Neural progenitor cell (in vitro differentiated cells): Measurements from ENCODE around the gene PARVG. TPM values are rescaled to one million over a fixed set of nuclear protein-coding genes. Genes with fewer than 3 reads are reported as not detected.

ENCODE experiments used
- DNase-seq: peaks from one replicate; pipeline ENCODE4 v3.0.0-alpha.2; 2016; ENCODE audit warnings: low spot score
- H2AFZ ChIP-seq: fragments of 200-600 bp; sonication (generic); replicated peaks from 2 replicates; pipeline ENCODE4 v1.6.1; 2016; ENCODE audit warnings: antibody characterized with exemption
- H3F3A ChIP-seq: fragments of 200-600 bp; sonication (generic); 2 replicates; pipeline ENCODE4 v1.6.1; 2016; ENCODE audit warnings: antibody characterized with exemption, low read depth
- H3K27ac ChIP-seq: fragments of 200-600 bp; sonication (generic); 2 replicates; pipeline ENCODE4 v1.5.1; 2016; ENCODE audit warnings: mild to moderate bottlenecking
- H3K27me3 ChIP-seq: fragments of 200-600 bp; sonication (generic); 2 replicates; pipeline ENCODE4 v1.6.1; 2016; ENCODE audit warnings: mild to moderate bottlenecking, moderate library complexity
- H3K36me3 ChIP-seq: fragments of 200-600 bp; sonication (generic); 2 replicates; pipeline ENCODE4 v1.5.1; 2016
- H3K4me1 ChIP-seq: fragments of 200-600 bp; sonication (generic); 2 replicates; pipeline ENCODE4 v1.6.1; 2016; ENCODE audit warnings: mixed run types
- H3K4me2 ChIP-seq: fragments of 200-600 bp; sonication (generic); 2 replicates; pipeline ENCODE4 v1.6.1; 2016
- H3K4me3 ChIP-seq: fragments of 200-600 bp; sonication (generic); 2 replicates; pipeline ENCODE4 v1.5.1; 2016
- H3K79me2 ChIP-seq: fragments of 200-600 bp; sonication (generic); 2 replicates; pipeline ENCODE4 v1.6.1; 2016; ENCODE audit warnings: low read depth
- H3K9ac ChIP-seq: fragments of 200-600 bp; sonication (generic); 2 replicates; pipeline ENCODE4 v1.6.1; 2016
- H3K9me3 ChIP-seq: fragments of 200-600 bp; sonication (generic); 2 replicates; pipeline ENCODE4 v1.5.1; 2016; ENCODE audit warnings: low read depth
- H4K20me1 ChIP-seq: fragments of 200-600 bp; sonication (generic); 2 replicates; pipeline ENCODE4 v1.6.1; 2016; ENCODE audit warnings: low read depth
- H3K27ac Mint-ChIP-seq: 3 replicates; pipeline ENCODE4 v1.8.0; 2021; ENCODE audit warnings: mixed read lengths
- H3K27me3 Mint-ChIP-seq: 2 replicates; pipeline ENCODE4 v1.8.0; 2022; ENCODE audit warnings: low read depth, mild to moderate bottlenecking, inconsistent platforms, moderate library complexity, mixed read lengths; ENCODE audit not compliant: insufficient read depth
- H3K36me3 Mint-ChIP-seq: 3 replicates; pipeline ENCODE4 v1.8.0; 2021; ENCODE audit warnings: mixed read lengths
- H3K4me1 Mint-ChIP-seq: 3 replicates; pipeline ENCODE4 v1.8.0; 2021; ENCODE audit warnings: mixed read lengths
- H3K4me3 Mint-ChIP-seq: 3 replicates; pipeline ENCODE4 v1.8.0; 2021; ENCODE audit warnings: mild to moderate bottlenecking, moderate library complexity, mixed read lengths
- H3K9me3 Mint-ChIP-seq: 3 replicates; pipeline ENCODE4 v1.8.0; 2020; ENCODE audit warnings: mixed read lengths
- EZH2 ChIP-seq: fragments of 200-600 bp; sonication (generic); IDR thresholded peaks from 2 replicates; pipeline ENCODE4 v1.6.1; 2017; ENCODE audit warnings: antibody characterized with exemption, mild to moderate bottlenecking, moderate library complexity
- EZH2phosphoT487 ChIP-seq: fragments of 200-600 bp; sonication (generic); IDR thresholded peaks from 2 replicates; pipeline ENCODE4 v1.6.1; 2017; ENCODE audit warnings: antibody characterized with exemption
- total RNA-seq: library from RNA; depleted of rRNA; stranded (reverse); fragments of >200 nt; gene quantifications from 2 replicates; pipeline ENCODE4 v1.2.3, GENCODE V29; 2015; ENCODE audit warnings: low replicate concordance
- TF ChIP-seq, protein P1 (sequence below): fragments of 200-600 bp; sonication (generic); IDR thresholded peaks from 2 replicates; pipeline ENCODE4 v1.5.1; 2017; ENCODE audit warnings: antibody characterized with exemption, mild to moderate bottlenecking

PARVG gene
- total RNA-seq, 1 donor from 2014 or later, result not detected

- no peaks in the 10 kb centered on the region for H3K4me1 Mint-ChIP-seq
- Histone ChIP-seq H3F3A (no peaks in the 10 kb centered on the region), H3K9ac (no peak overlapping the region), H3K36me3 (no peaks in the 10 kb centered on the region), H2AFZ (no peak overlapping the region), H3K4me3 (no peak overlapping the region), H3K9me3 (no peaks in the 10 kb centered on the region), H3K79me2 (no peaks in the 10 kb centered on the region), H3K4me1 (peaks cover 3% of the 10 kb centered on the region), H3K27ac (no peak overlapping the region), H3K27me3 (no peaks in the 10 kb centered on the region), H3K4me2 (no peak overlapping the region), H4K20me1 (no peaks in the 10 kb centered on the region)
- peaks cover 5% of the 10 kb centered on the region for H3K27me3 Mint-ChIP-seq
- no peak overlapping the region for H3K4me3 Mint-ChIP-seq
- TF ChIP-seq EZH2phosphoT487, result no peak
- TF ChIP-seq, protein P1, sequence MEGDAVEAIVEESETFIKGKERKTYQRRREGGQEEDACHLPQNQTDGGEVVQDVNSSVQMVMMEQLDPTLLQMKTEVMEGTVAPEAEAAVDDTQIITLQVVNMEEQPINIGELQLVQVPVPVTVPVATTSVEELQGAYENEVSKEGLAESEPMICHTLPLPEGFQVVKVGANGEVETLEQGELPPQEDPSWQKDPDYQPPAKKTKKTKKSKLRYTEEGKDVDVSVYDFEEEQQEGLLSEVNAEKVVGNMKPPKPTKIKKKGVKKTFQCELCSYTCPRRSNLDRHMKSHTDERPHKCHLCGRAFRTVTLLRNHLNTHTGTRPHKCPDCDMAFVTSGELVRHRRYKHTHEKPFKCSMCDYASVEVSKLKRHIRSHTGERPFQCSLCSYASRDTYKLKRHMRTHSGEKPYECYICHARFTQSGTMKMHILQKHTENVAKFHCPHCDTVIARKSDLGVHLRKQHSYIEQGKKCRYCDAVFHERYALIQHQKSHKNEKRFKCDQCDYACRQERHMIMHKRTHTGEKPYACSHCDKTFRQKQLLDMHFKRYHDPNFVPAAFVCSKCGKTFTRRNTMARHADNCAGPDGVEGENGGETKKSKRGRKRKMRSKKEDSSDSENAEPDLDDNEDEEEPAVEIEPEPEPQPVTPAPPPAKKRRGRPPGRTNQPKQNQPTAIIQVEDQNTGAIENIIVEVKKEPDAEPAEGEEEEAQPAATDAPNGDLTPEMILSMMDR, result no peak
- TF ChIP-seq EZH2, result no peak
- no peak overlapping the region for H3K27ac Mint-ChIP-seq
- H3K36me3 Mint-ChIP-seq, result no peaks in the 10 kb centered on the region
- peaks cover 10% of the 10 kb centered on the region for H3K9me3 Mint-ChIP-seq
- no peak for DNase-seq
Measured at GRCh38 chr22:44212936-44213335, 32.2 kb downstream of the PARVG start.

GRCh38 chr22:44213489-44214043 is 32.8 kb downstream of the PARVG start:
- no peaks in the 10 kb centered on the region for H3K4me1 Mint-ChIP-seq
- H3K36me3 ChIP-seq, result no peaks in the 10 kb centered on the region
- no peaks in the 10 kb centered on the region for H3K79me2 ChIP-seq
- H2AFZ ChIP-seq, result no peak overlapping the region
- no peak overlapping the region for H3K9ac ChIP-seq
- H3K27me3 Mint-ChIP-seq, result peaks cover 5% of the 10 kb centered on the region
- no peaks in the 10 kb centered on the region for H3F3A ChIP-seq
- H3K36me3 Mint-ChIP-seq, result no peaks in the 10 kb centered on the region
- TF ChIP-seq, protein P1, result no peak
- TF ChIP-seq EZH2phosphoT487, result no peak
- H3K27ac ChIP-seq, result no peak overlapping the region
- no peak overlapping the region for H3K4me3 ChIP-seq
- no peak overlapping the region for H3K27ac Mint-ChIP-seq
- no peaks in the 10 kb centered on the region for H3K27me3 ChIP-seq
- H3K4me3 Mint-ChIP-seq, result no peak overlapping the region
- DNase-seq, result no peak
- H3K9me3 Mint-ChIP-seq, result peaks cover 10% of the 10 kb centered on the region
- no peak overlapping the region for H3K4me2 ChIP-seq
- H4K20me1 ChIP-seq, result no peaks in the 10 kb centered on the region
- peaks cover 3% of the 10 kb centered on the region for H3K4me1 ChIP-seq
- no peaks in the 10 kb centered on the region for H3K9me3 ChIP-seq

DNA sequence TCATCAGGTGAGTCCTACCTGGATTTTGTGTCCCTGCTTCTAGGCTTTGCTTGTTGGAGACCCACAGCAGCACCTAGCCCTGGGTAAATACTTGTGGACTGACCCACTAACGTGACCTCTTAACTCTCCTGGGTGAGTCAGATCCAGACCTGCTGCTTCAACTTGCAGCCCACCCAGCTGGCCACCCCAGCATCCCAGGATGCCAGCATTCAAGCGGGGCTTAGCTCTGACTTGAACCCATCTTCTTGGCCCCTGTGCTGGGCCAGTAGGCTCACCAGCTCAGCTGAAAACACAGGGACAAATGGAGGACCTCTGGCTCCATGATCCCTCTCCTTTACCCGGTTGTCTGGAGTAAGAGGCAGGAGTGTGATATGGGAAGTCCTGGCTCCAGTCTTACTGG is 33.5 kb downstream of the PARVG start:
- no peaks in the 10 kb centered on the region for H4K20me1 ChIP-seq
- Mint-ChIP-seq H3K27ac (no peak overlapping the region), H3K27me3 (peaks cover 5% of the 10 kb centered on the region), H3K9me3 (peaks cover 10% of the 10 kb centered on the region), H3K4me1 (no peaks in the 10 kb centered on the region), H3K4me3 (no peak overlapping the region), H3K36me3 (no peaks in the 10 kb centered on the region)
- no peak for TF ChIP-seq EZH2
- TF ChIP-seq EZH2phosphoT487, result no peak
- TF ChIP-seq, protein P1, result no peak
- H3K79me2 ChIP-seq, result no peaks in the 10 kb centered on the region
- no peak overlapping the region for H3K4me2 ChIP-seq
- no peak overlapping the region for H3K9ac ChIP-seq
- no peak overlapping the region for H3K4me3 ChIP-seq
- no peak for DNase-seq
- H3K9me3 ChIP-seq, result no peaks in the 10 kb centered on the region
- no peak overlapping the region for H2AFZ ChIP-seq
- H3K27me3 ChIP-seq, result no peaks in the 10 kb centered on the region
- H3K36me3 ChIP-seq, result no peaks in the 10 kb centered on the region
- H3F3A ChIP-seq, result no peaks in the 10 kb centered on the region
- H3K4me1 ChIP-seq, result peaks cover 3% of the 10 kb centered on the region
- H3K27ac ChIP-seq, result no peak overlapping the region
